GM12878 (cell line): Measurements from ENCODE around the gene GYG2. TPM values are rescaled to one million over a fixed set of nuclear protein-coding genes. Genes with fewer than 3 reads are reported as not detected.

Source experiments
- ATAC-seq: fragments of 200-7000 bp; cut with Tn5 transposase; 3 replicates; pipeline ENCODE4 v1.9.1; 2020; ENCODE audit warnings: mild to moderate bottlenecking, moderate library complexity
- BruUV-seq: library from RNA; stranded (reverse); fragments of 400-500 nt; replicated peaks from 2 replicates; lab custom pipeline; 2021; lab: Mats Ljungman, UMichigan
- CTCF ChIA-PET: fragments of 300-600 bp; sonication (Branson Sonifier 250); formaldehyde crosslinking; extraction: SDS; loops from one replicate; lab custom pipeline; 2021; ENCODE audit warnings: inconsistent platforms; lab: Yijun Ruan, JAX
- POLR2A ChIA-PET: fragments of 350-600 bp; formaldehyde crosslinking; extraction: SDS; loops from one replicate; lab custom pipeline; 2021; ENCODE audit warnings: inconsistent platforms; lab: Charles Lee
- RAD21 ChIA-PET: fragments of 300-600 bp; sonication (Branson Sonifier 250); formaldehyde crosslinking; loops from one replicate; lab custom pipeline; 2023; ENCODE audit warnings: antibody characterized with exemption; ENCODE audit not compliant: unreplicated experiment; lab: Charles Lee
- SMC1A ChIA-PET: fragments of 300-600 bp; sonication (Branson Sonifier 250); formaldehyde crosslinking; loops from one replicate; lab custom pipeline; 2023; ENCODE audit not compliant: unreplicated experiment, uncharacterized antibody; lab: Charles Lee
- DNase-seq: peaks from one replicate; pipeline ENCODE4 v3.0.0-alpha.2; 2011; ENCODE audit warnings: low read depth, low spot score
- FAIRE-seq: peaks from 3 replicates; lab custom pipeline; 2011; peaks lifted over from hg19 to GRCh38; lab: Jason Lieb, UNC
- H2AFZ ChIP-seq: 2 replicates; pipeline ENCODE4 v1.6.0; 2011; ENCODE audit warnings: low read depth, low read length, control low read depth; ENCODE audit not compliant: control insufficient read depth
- H3K27ac ChIP-seq: 2 replicates; pipeline ENCODE4 v1.5.1; 2011; ENCODE audit warnings: control low read depth; ENCODE audit not compliant: control insufficient read depth, insufficient read depth
- H3K27me3 ChIP-seq, 2 experiments: replicated peaks in 1 of 2; 2 replicates each; pipeline versions ENCODE4 v1.6.0 to v1.6.1; 2011; ENCODE audit warnings: low read length in 1 of 2; ENCODE audit not compliant: control insufficient read depth in 2 of 2, insufficient read depth in 2 of 2
- H3K36me3 ChIP-seq, 2 experiments: 2 replicates each; pipeline ENCODE4 v1.5.1; 2011; ENCODE audit warnings: low read length in 1 of 2; ENCODE audit not compliant: control insufficient read depth in 2 of 2, insufficient read depth in 2 of 2
- H3K4me1 ChIP-seq: 2 replicates; pipeline ENCODE4 v1.6.1; 2011; ENCODE audit warnings: mild to moderate bottlenecking, low read length, moderate library complexity, mixed read lengths; ENCODE audit not compliant: control insufficient read depth, insufficient read depth
- H3K4me2 ChIP-seq: 2 replicates; pipeline ENCODE4 v1.6.0; 2011; ENCODE audit warnings: control low read depth; ENCODE audit not compliant: control insufficient read depth, insufficient read depth
- H3K4me3 ChIP-seq: fragments of 200-600 bp; sonication (generic); 2 replicates; pipeline ENCODE4 v1.5.1; 2016
- H3K79me2 ChIP-seq: 2 replicates; pipeline ENCODE4 v1.6.0; 2011; ENCODE audit warnings: low read length; ENCODE audit not compliant: control insufficient read depth, insufficient read depth
- H3K9ac ChIP-seq: 2 replicates; pipeline ENCODE4 v1.8.0; 2011; ENCODE audit warnings: low read length, control low read depth, mixed read lengths; ENCODE audit not compliant: control insufficient read depth, insufficient read depth
- H3K9me3 ChIP-seq: replicated peaks from 3 replicates; pipeline ENCODE4 v1.5.1; 2011; ENCODE audit warnings: mild to moderate bottlenecking, low read length; ENCODE audit not compliant: control insufficient read depth, insufficient read depth
- H4K20me1 ChIP-seq: 2 replicates; pipeline ENCODE4 v1.6.0; 2011; ENCODE audit not compliant: control insufficient read depth, insufficient read depth
- GABPA ChIP-seq: IDR thresholded peaks from 2 replicates; pipeline ENCODE4 v1.6.1; 2014; ENCODE audit warnings: antibody characterized with exemption, low read depth, mild to moderate bottlenecking, inconsistent platforms
- RUNX3 ChIP-seq: IDR thresholded peaks from 2 replicates; pipeline ENCODE4 v1.6.1; 2012; ENCODE audit warnings: low read length, inconsistent platforms
- SMAD1 ChIP-seq: fragments of 450-650 bp; IDR thresholded peaks from 2 replicates; pipeline ENCODE4 v1.6.1; 2018; ENCODE audit warnings: mild to moderate bottlenecking, low read depth; ENCODE audit not compliant: partially characterized antibody
- SREBF1 ChIP-seq: IDR thresholded peaks from 2 replicates; pipeline ENCODE4 v1.6.1; 2012; ENCODE audit warnings: mild to moderate bottlenecking, low read length
- SRF ChIP-seq, 2 experiments: IDR thresholded peaks; 2 replicates each; pipeline ENCODE4 v1.6.1; 2011; ENCODE audit warnings: low read depth in 2 of 2, low read length in 2 of 2, mild to moderate bottlenecking in 1 of 2, moderate library complexity in 1 of 2
- USF1 ChIP-seq: IDR thresholded peaks from 2 replicates; pipeline ENCODE4 v1.6.1; 2011; ENCODE audit warnings: borderline replicate concordance, low read depth, mild to moderate bottlenecking, moderate library complexity, mixed read lengths, low read length; ENCODE audit not compliant: insufficient read depth; ENCODE audit errors: extremely low read length
- ZBTB33 ChIP-seq: fragments of 450-650 bp; IDR thresholded peaks from 2 replicates; pipeline ENCODE4 v1.6.1; 2017; ENCODE audit warnings: mild to moderate bottlenecking
- ZNF274 ChIP-seq: IDR thresholded peaks from one replicate; pipeline ENCODE4 v1.8.0; 2011; ENCODE audit not compliant: insufficient read length, insufficient read depth
- WGBS: methylation state at CpG from one replicate; pipeline ENCODE4 v1.1.6; 2016; ENCODE audit warnings: low lambda C conversion rate; ENCODE audit not compliant: insufficient replicate concordance, insufficient coverage; ENCODE audit errors: missing lambda C conversion rate; 5-methylcytosine and 5-hydroxymethylcytosine counted together
- in situ Hi-C: fragments of 300-500 bp; cut with MboI; formaldehyde crosslinking; loops from 9 replicates; pipeline ENCODE4 v1.14.3; 2018; ENCODE audit warnings: mixed read lengths
- intact Hi-C: fragments of 100-400 bp; cut with micrococcal nuclease; formaldehyde crosslinking; loops from one replicate; pipeline ENCODE4 v1.14.2; 2022; ENCODE audit not compliant: unreplicated experiment
- polyA plus RNA-seq, 11 experiments: library from polyadenylated mRNA; depleted of rRNA in 4 of 11; unstranded in 6 of 11; stranded (reverse) in 5 of 11; fragments of >200 nt; fragmentation: Nextera tagmentation in 4 of 11; fragmentation: Illumina TruSeq in 1 of 11; extraction: Ambion mirVana in 4 of 11; extraction: Trizol in 1 of 11; gene quantifications; 1 replicate in 1 of 11; 2 replicates in 10 of 11; pipeline versions ENCODE4 v1.2.1 to v1.2.3, GENCODE V29; 2011 to 2016; ENCODE audit warnings: inconsistent platforms in 2 of 11, missing spikeins in 2 of 11, low read depth in 1 of 11
- total RNA-seq, 4 experiments: library from RNA; depleted of rRNA in 3 of 4; stranded (reverse); fragments of >200 nt in 3 of 4; fragmentation: Illumina TruSeq in 1 of 4; extraction: Trizol in 1 of 4; gene quantifications; 2 replicates each; pipeline versions ENCODE4 v1.2.1 to v1.2.3, GENCODE V29; 2013 to 2021

Gene GYG2
- total and polyA plus RNA-seq, 10 of the 15 experiments (the other 5 are each of a cell fraction or from before 2014, with no cell fraction given) = 0.05 TPM; not detected in 9

GRCh38 chrX:2785538-2785937 is 43.2 kb upstream of the GYG2 start:
- Histone ChIP-seq H3K27me3 (no peaks in the 10 kb centered on the region), H3K27ac (no peak overlapping the region), H3K79me2 (no peaks in the 10 kb centered on the region), H2AFZ (no peak overlapping the region), H3K9me3 (no peaks in the 10 kb centered on the region), H3K36me3 (no peaks in the 10 kb centered on the region), H3K9ac (no peak overlapping the region), H3K4me1 (peaks cover 5% of the 10 kb centered on the region; the same call in 1 of the 2 replicates), H3K4me3 (no peak overlapping the region), H3K4me2 (no peak overlapping the region), H4K20me1 (no peaks in the 10 kb centered on the region)
- POLR2A ChIA-PET = no interaction called here
- CTCF ChIA-PET = no interaction called here
- in situ Hi-C loops = no loop called here
- TF ChIP-seq SMAD1 = no peak
- TF ChIP-seq GABPA = no peak
- TF ChIP-seq USF1 = no peak
- TF ChIP-seq ZBTB33 = no peak
- no peak for TF ChIP-seq SREBF1
- no peak for TF ChIP-seq SRF (IDR thresholded peaks at IDR 0.05; ENCODE audit: low read depth in 2 of 2, low read length in 2 of 2)
- TF ChIP-seq ZNF274 = no peak
- TF ChIP-seq RUNX3 = no peak
- ATAC-seq (no peak), DNase-seq (no peak), FAIRE-seq (no peak)
- SMC1A ChIA-PET = interaction anchor here (0.6 kb wide), 1 partner anchor 38 kb away, joined by 4 read pairs; no protein-coding TSS in a partner anchor
- WGBS = 11% methylated on average over 4 of the region's 4 CpGs
- intact Hi-C loops = no loop called here
- BruUV-seq = no TSS peak
- RAD21 ChIA-PET = no interaction called here
